Mesothelial cell of epicardium (in vitro differentiated cells): ENCODE data around the gene ZBED2. TPM values are rescaled to one million over a fixed set of nuclear protein-coding genes. Genes with fewer than 3 reads are reported as not detected.

Experiments used
- DNase-seq, 2 experiments: peaks; one replicate each; pipeline ENCODE4 v3.0.0; 2021; ENCODE audit warnings: low spot score in 2 of 2; ENCODE audit not compliant: unreplicated experiment in 2 of 2
- H3K27ac Mint-ChIP-seq: 2 replicates; pipeline ENCODE4 v1.8.0; 2021; ENCODE audit warnings: mixed read lengths
- H3K27me3 Mint-ChIP-seq: 2 replicates; pipeline ENCODE4 v1.8.0; 2021; ENCODE audit warnings: low read depth, mixed read lengths
- H3K36me3 Mint-ChIP-seq: 2 replicates; pipeline ENCODE4 v1.8.0; 2021; ENCODE audit warnings: mixed read lengths
- H3K4me1 Mint-ChIP-seq: 2 replicates; pipeline ENCODE4 v1.8.0; 2021; ENCODE audit warnings: mixed read lengths
- H3K4me3 Mint-ChIP-seq: 2 replicates; pipeline ENCODE4 v1.8.0; 2021; ENCODE audit warnings: mild to moderate bottlenecking, moderate library complexity, mixed read lengths
- H3K9me3 Mint-ChIP-seq: 2 replicates; pipeline ENCODE4 v1.8.0; 2021; ENCODE audit warnings: mixed read lengths
- total RNA-seq: library from RNA; stranded (reverse); gene quantifications from 3 replicates; pipeline ENCODE4 v1.2.1, GENCODE V29; 2021
- TF ChIP-seq, protein P1 (sequence below): fragments of 200-600 bp; sonication (generic); IDR thresholded peaks from one replicate; pipeline ENCODE4 v1.5.0; 2021; ENCODE audit warnings: antibody characterized with exemption; ENCODE audit not compliant: unreplicated experiment

The ZBED2 gene
- total RNA-seq, 1 donor from 2014 or later = not detected

- Mint-ChIP-seq H3K9me3 (no peaks in the 10 kb centered on the region), H3K4me1 (peaks cover 22% of the 10 kb centered on the region), H3K36me3 (no peaks in the 10 kb centered on the region), H3K27ac (no peak overlapping the region), H3K4me3 (no peak overlapping the region), H3K27me3 (no peaks in the 10 kb centered on the region)
- TF ChIP-seq, protein P1, sequence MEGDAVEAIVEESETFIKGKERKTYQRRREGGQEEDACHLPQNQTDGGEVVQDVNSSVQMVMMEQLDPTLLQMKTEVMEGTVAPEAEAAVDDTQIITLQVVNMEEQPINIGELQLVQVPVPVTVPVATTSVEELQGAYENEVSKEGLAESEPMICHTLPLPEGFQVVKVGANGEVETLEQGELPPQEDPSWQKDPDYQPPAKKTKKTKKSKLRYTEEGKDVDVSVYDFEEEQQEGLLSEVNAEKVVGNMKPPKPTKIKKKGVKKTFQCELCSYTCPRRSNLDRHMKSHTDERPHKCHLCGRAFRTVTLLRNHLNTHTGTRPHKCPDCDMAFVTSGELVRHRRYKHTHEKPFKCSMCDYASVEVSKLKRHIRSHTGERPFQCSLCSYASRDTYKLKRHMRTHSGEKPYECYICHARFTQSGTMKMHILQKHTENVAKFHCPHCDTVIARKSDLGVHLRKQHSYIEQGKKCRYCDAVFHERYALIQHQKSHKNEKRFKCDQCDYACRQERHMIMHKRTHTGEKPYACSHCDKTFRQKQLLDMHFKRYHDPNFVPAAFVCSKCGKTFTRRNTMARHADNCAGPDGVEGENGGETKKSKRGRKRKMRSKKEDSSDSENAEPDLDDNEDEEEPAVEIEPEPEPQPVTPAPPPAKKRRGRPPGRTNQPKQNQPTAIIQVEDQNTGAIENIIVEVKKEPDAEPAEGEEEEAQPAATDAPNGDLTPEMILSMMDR = no peak
- no peak for DNase-seq
Observed at GRCh38 chr3:111594781-111595180, 365 bp downstream of the ZBED2 start.

DNA sequence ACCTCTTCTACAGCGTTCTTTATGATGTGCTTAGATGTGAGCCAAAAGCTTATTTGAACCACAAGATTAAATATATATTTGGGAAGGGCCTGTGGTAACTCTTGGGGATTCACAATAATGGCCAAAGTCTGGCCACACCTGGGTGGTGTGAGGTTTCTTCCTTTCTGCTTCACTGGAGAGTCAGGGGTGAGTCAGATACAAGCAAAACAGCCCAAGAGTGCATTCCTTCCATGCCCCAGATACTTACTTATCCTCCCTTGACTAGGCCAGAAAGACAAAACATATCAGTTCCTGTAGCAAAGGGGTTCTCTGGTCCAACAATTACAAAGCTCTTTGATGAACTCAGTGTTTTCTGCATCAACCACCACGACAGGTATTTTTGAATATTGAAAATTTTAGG, 941 bp downstream of the ZBED2 start:
- TF ChIP-seq, protein P1 = no peak
- Mint-ChIP-seq H3K4me1 (peaks cover 28% of the 10 kb centered on the region), H3K27me3 (no peaks in the 10 kb centered on the region), H3K4me3 (no peak overlapping the region), H3K36me3 (no peaks in the 10 kb centered on the region), H3K27ac (no peak overlapping the region), H3K9me3 (no peaks in the 10 kb centered on the region)
- no peak for DNase-seq

GRCh38 chr3:111593666-111594065, 1.5 kb downstream of the ZBED2 start:
- H3K4me1 Mint-ChIP-seq = peaks cover 29% of the 10 kb centered on the region
- TF ChIP-seq, protein P1 = no peak
- no peak overlapping the region for H3K4me3 Mint-ChIP-seq
- no peaks in the 10 kb centered on the region for H3K36me3 Mint-ChIP-seq
- no peaks in the 10 kb centered on the region for H3K9me3 Mint-ChIP-seq
- H3K27me3 Mint-ChIP-seq = no peaks in the 10 kb centered on the region
- DNase-seq = no peak
- H3K27ac Mint-ChIP-seq = no peak overlapping the region

DNA sequence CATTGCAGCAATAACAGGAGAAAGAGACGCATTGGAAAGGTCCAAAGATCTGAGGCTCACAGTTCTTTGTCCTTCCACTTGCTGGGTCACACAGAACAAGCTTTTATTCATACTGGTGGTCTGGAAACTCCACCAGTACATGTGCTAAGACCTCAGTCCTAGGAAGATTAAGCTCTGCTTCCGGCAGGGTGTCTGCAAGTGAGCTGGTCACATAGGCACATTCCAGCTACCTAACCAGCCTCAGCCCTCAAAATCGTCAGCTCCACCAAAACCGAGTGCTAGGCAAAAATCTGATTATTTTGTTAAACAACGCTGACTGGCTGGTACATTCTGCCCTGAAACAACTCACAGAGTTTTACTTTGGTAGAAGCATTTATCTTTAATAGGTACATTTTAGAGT, 2.2 kb downstream of the ZBED2 start:
- H3K27me3 Mint-ChIP-seq = no peaks in the 10 kb centered on the region
- H3K27ac Mint-ChIP-seq = no peak overlapping the region
- H3K36me3 Mint-ChIP-seq = no peaks in the 10 kb centered on the region
- H3K9me3 Mint-ChIP-seq = no peaks in the 10 kb centered on the region
- DNase-seq = no peak
- H3K4me3 Mint-ChIP-seq = no peak overlapping the region
- TF ChIP-seq, protein P1 = no peak
- H3K4me1 Mint-ChIP-seq = peaks cover 24% of the 10 kb centered on the region

DNA sequence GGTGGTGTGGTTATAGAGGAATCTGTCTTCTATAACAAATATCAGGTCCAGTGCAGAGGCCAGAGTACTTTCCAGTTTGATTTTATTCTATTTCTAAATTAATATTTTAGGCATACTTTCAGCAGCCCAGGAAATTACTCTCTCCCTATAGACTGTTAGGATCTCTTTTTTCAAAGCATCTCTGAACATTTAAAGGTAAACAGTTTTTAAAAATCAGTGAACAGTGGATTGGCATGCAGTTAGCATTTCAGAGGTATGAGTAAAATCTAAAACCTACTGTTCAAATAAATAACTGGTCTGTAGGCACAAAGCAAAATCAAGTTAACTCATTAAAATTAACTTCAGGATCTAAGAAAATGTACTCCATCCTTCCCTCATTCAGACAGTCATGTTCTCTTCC, 3.0 kb downstream of the ZBED2 start:
- H3K27ac Mint-ChIP-seq = no peak overlapping the region
- no peaks in the 10 kb centered on the region for H3K27me3 Mint-ChIP-seq
- DNase-seq = no peak
- peaks cover 2% of the 10 kb centered on the region for H3K9me3 Mint-ChIP-seq
- no peaks in the 10 kb centered on the region for H3K36me3 Mint-ChIP-seq
- no peak overlapping the region for H3K4me3 Mint-ChIP-seq
- TF ChIP-seq, protein P1 = no peak
- H3K4me1 Mint-ChIP-seq = peaks cover 23% of the 10 kb centered on the region

- Mint-ChIP-seq H3K27me3 (no peaks in the 10 kb centered on the region), H3K4me1 (peaks cover 23% of the 10 kb centered on the region), H3K9me3 (peaks cover 6% of the 10 kb centered on the region), H3K27ac (no peak overlapping the region), H3K36me3 (peaks cover 3% of the 10 kb centered on the region), H3K4me3 (no peak overlapping the region)
- TF ChIP-seq, protein P1 = no peak
- DNase-seq = no peak
Observed at GRCh38 chr3:111591555-111591954, 3.6 kb downstream of the ZBED2 start.
